Epithelial cell of esophagus (primary cell): ENCODE results near the gene RIIAD1.
A peak's percentile ranks its signal among the peaks of the same experiment; 100 is the strongest.

Experiments used
- DNase-seq: peaks from one replicate; pipeline ENCODE4 v3.0.0; 2010; ENCODE audit warnings: low read depth
- H3K4me3 ChIP-seq: 2 replicates; pipeline ENCODE4 v1.5.1; 2011; ENCODE audit warnings: mild to moderate bottlenecking, low read length, control low read depth
- CTCF ChIP-seq: IDR thresholded peaks from 2 replicates; pipeline ENCODE4 v1.5.1; 2011; ENCODE audit warnings: low read depth, mild to moderate bottlenecking, low read length, control low read depth, inconsistent platforms; ENCODE audit not compliant: insufficient read depth; ENCODE audit errors: missing control alignments

RIIAD1 gene

DNA sequence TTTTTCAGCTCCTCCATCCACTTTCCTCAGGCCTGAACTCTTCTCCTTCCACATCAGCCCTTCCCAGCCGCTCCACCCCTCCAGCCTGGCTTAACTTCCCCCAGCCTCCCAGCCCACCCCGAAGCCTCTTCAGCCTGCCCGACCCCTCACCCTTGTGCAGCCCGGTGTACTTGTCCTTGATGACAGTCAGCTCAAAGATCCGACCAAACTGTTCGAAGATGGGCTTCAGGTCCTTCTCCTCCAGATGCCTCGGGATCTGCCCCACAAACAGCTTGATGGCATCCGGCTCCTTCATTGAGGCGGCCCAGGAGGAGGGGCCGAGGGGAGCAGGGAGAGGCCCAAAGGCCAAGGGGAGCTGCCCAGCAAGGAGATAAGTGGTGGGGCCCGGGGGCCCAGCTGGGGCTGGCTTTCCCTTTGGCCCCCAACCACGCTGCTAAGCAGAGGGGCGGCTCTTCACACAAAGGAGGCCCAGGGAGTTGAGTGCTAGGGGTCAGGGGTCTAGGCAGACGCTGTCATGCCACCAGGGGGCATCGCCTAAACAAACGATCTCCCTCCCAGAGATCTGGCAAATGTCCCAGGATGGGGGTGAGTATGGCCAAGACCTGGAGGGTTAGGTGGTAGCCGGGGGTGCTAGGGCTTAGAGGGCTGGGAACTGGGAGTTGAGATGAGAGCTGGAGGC is 5.5 kb upstream of the RIIAD1 start:
- no peak for TF ChIP-seq CTCF
- H3K4me3 ChIP-seq = no peak overlapping the region
- DNase-seq = no peak

DNA sequence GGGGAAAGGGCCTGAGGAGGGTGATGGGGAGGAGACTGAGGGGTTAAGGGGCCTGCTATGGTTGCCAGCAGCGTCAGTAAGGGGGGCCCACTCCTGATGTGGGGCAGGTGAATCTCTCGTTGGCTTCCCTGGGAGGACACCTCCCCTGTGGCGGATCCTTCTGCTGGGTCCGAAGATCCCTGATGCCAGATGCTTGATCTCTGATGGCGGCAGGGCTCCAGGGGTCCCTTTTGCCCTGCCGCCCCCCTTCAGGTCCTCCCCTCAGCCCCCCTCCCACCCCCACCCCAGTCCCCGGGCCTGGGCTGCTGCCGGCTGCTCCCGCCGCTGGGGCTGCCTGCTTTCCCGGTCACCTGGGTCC is 4.9 kb upstream of the RIIAD1 start:
- H3K4me3 ChIP-seq = no peak overlapping the region
- no peak for DNase-seq
- TF ChIP-seq CTCF = no peak

GRCh38 chr1:151716771-151717631 is 4.3 kb upstream of the RIIAD1 start, which contains the start of gene CELF3:
CELF3 (minus strand) TSS chr1:151716803; CDS start chr1:151716020, 783 bp downstream.
- no peak for TF ChIP-seq CTCF
- H3K4me3 ChIP-seq = no peak within 1 kb of the TSS
- peak; percentile 21 for DNase-seq

- DNase-seq = peak; percentile 7
- no peak overlapping the region for H3K4me3 ChIP-seq
- TF ChIP-seq CTCF = no peak
Measured at GRCh38 chr1:151718011-151718431, 3.3 kb upstream of the RIIAD1 start.

DNA sequence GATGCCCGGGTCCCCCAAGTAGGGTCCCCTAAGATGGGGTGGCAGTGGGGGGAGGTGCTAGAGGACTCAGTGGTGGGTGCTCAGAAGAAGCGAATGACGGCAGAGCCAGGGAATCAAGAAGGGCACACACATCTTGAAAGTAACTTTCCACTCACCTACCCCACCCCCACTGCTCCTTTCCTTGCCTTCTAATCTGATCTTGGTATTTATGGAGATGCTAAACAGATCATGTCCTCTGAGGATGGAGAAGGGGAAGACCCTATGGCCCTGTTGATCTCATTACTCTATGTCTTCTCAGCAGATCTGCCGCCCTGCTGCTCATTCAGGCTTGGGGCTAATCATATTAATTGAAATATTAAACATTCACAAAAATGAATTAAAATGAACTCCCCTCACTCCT is 2.7 kb upstream of the RIIAD1 start:
- no peak for DNase-seq
- no peak overlapping the region for H3K4me3 ChIP-seq
- no peak for TF ChIP-seq CTCF

DNA sequence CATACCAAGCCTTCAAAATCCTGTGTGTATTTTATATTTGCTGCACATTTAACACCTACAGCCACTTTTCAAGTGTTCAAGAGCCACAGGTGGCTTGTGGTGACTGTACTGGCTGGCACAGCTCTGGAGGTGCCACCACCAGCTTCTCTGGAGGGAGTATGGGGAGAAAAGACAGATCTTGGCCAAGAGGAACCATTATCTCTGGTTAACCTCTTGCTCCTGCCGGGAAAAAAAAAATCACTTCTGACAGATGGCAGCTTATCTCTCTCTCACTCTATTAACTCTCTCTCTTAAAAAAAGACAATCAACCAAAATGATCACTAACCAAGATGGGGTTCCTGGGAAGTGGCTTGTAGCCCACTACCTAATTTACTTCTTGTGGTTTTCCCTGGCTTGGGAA is 1.2 kb upstream of the RIIAD1 start:
- no peak for TF ChIP-seq CTCF
- H3K4me3 ChIP-seq = no peak overlapping the region
- DNase-seq = no peak
